ENCODE measurements around the gene SERP2. TPM values are rescaled to one million over a fixed set of nuclear protein-coding genes. Genes with fewer than 3 reads are reported as not detected.
A peak's percentile ranks its signal among the peaks of the same experiment; 100 is the strongest.

The SERP2 gene
- total and polyA plus RNA-seq, 2 of the 8 experiments (the other 6 are each of a cell fraction or from before 2014, with no cell fraction given): 2.0 to 2.3 TPM

DNA sequence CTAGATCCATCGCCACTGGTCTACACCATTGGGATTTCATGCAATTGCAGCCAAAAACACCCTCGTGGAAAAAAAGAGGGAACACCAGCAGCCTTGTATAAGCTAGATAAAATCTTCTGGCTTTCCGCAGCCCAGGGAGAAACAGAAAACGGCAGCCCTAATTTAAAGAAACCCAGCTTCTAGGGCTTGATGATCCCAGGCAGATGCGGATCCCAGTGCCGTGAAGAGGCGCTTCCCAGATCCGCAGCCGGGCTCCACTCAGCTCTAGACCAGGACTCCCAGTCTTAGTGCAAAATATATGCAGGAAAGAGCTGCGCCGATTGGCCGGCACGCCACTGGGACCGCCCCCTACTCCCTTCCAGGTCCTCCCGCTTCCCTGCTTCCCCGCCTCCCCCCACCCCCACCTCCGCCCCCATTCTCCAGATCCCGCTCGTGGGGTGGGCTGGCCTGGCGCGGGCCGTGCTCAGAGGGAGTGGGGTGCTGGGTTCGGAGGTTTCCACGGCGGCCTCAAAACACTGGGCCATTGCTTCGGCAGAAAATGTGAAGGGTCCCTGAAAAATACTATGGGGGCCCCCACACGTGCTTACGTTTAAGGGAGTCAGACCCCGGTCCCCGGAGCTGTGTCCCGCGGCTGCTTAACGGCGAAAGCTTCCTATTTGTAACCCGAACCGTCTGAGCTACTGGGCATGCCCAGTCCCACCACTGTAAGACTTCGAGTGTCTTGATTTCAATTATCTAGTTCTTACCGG is 63.1 kb downstream of the SERP2 start (continued):
- TF ChIP-seq, protein P1, sequence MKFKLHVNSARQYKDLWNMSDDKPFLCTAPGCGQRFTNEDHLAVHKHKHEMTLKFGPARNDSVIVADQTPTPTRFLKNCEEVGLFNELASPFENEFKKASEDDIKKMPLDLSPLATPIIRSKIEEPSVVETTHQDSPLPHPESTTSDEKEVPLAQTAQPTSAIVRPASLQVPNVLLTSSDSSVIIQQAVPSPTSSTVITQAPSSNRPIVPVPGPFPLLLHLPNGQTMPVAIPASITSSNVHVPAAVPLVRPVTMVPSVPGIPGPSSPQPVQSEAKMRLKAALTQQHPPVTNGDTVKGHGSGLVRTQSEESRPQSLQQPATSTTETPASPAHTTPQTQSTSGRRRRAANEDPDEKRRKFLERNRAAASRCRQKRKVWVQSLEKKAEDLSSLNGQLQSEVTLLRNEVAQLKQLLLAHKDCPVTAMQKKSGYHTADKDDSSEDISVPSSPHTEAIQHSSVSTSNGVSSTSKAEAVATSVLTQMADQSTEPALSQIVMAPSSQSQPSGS (IDR thresholded peaks at IDR 0.05; ENCODE audit: low read length): 0 out of 2 replicates have a peak, but pooled peaks have one; percentile 30
- TF ChIP-seq HDAC6 (IDR thresholded peaks at IDR 0.05; ENCODE audit: low read depth, low read length) (no peak), RNF2 (IDR thresholded peaks at IDR 0.05; ENCODE audit: borderline replicate concordance, low read depth, low read length, missing control alignments, poor library complexity, severe bottlenecking) (no peak), MAFK (IDR thresholded peaks at IDR 0.05; ENCODE audit: low read depth, low read length) (no peak), E2F6 (IDR thresholded peaks at IDR 0.05) (no peak), CHD1 (IDR thresholded peaks at IDR 0.05; ENCODE audit: low read depth, low read length) (peak; percentile 63; the same call in 1 of the 2 replicates), NANOG (IDR thresholded peaks at IDR 0.05; ENCODE audit: insufficient read depth, low read depth, low read length, poor library complexity, severe bottlenecking) (no peak), TCF12 (IDR thresholded peaks at IDR 0.05; ENCODE audit: low read depth, low read length) (no peak), TBP (IDR thresholded peaks at IDR 0.05; ENCODE audit: low read depth, low read length) (peak; percentile 97), KDM4A (IDR thresholded peaks at IDR 0.05; ENCODE audit: low read depth, low read length, severe bottlenecking) (peak; percentile 51), NRF1 (IDR thresholded peaks at IDR 0.05; ENCODE audit: low read depth, low read length) (no peak), SIRT6 (IDR thresholded peaks at IDR 0.05; ENCODE audit: low read length) (no peak), SAP30 (IDR thresholded peaks at IDR 0.05; ENCODE audit: insufficient read depth, insufficient replicate concordance, low read length) (no peak), CBX5 (IDR thresholded peaks at IDR 0.05; ENCODE audit: low read depth, low read length) (no peak), ASH2L (IDR thresholded peaks at IDR 0.05; ENCODE audit: low read length) (peak; percentile 81), CTCF (IDR thresholded peaks at IDR 0.05; ENCODE audit: control extremely low read depth in 1 of 3, insufficient read depth in 1 of 3, low read depth in 1 of 3, low read length in 3 of 3) (0 out of 4 replicates have a peak, but pooled peaks of 1 of the 3 experiments have one; percentile 5), TEAD4 (IDR thresholded peaks at IDR 0.05; ENCODE audit: low read depth, low read length) (no peak), GTF2F1 (IDR thresholded peaks at IDR 0.05; ENCODE audit: borderline replicate concordance, low read depth, low read length) (peak; percentile 92), SP4 (IDR thresholded peaks at IDR 0.05; ENCODE audit: low read length) (no peak)
